WTC11 (cell line): ENCODE measurements around the gene GPR148.

ENCODE experiments used
- ARID4B ChIP-seq: sonication (generic); formaldehyde crosslinking; IDR thresholded peaks from 2 replicates; pipeline ENCODE4 v1.8.0; 2023; ENCODE audit warnings: missing genetic modification reagents, mild to moderate bottlenecking, borderline replicate concordance
- CBFB ChIP-seq: sonication (generic); formaldehyde crosslinking; IDR thresholded peaks from 2 replicates; pipeline ENCODE4 v1.8.1; 2022; ENCODE audit warnings: mild to moderate bottlenecking, low read depth, missing genetic modification reagents
- CREB1 ChIP-seq: sonication (generic); formaldehyde crosslinking; IDR thresholded peaks from 2 replicates; pipeline ENCODE4 v1.8.0; 2023; ENCODE audit warnings: mild to moderate bottlenecking, missing genetic modification reagents
- FOXJ3 ChIP-seq: sonication (generic); formaldehyde crosslinking; IDR thresholded peaks from 2 replicates; pipeline ENCODE4 v1.9.0; 2021; ENCODE audit warnings: missing genetic modification reagents, mild to moderate bottlenecking, borderline replicate concordance
- GABPB1 ChIP-seq: sonication (generic); formaldehyde crosslinking; IDR thresholded peaks from 2 replicates; pipeline ENCODE4 v1.8.1; 2023; ENCODE audit warnings: mild to moderate bottlenecking, missing genetic modification reagents
- NR2C2 ChIP-seq: sonication (generic); formaldehyde crosslinking; IDR thresholded peaks from 2 replicates; pipeline ENCODE4 v1.8.0; 2022; ENCODE audit warnings: mild to moderate bottlenecking, missing genetic modification reagents
- RELA ChIP-seq: sonication (generic); formaldehyde crosslinking; IDR thresholded peaks from 2 replicates; pipeline ENCODE4 v1.8.1; 2022; ENCODE audit warnings: missing genetic modification reagents, mild to moderate bottlenecking, borderline replicate concordance
- USF2 ChIP-seq: sonication (generic); formaldehyde crosslinking; IDR thresholded peaks from 2 replicates; pipeline ENCODE4 v1.8.1; 2023; ENCODE audit warnings: mild to moderate bottlenecking, missing genetic modification reagents, moderate library complexity
- TF ChIP-seq, protein P1 (sequence below): fragments of 200-600 bp; IDR thresholded peaks from 2 replicates; pipeline ENCODE4 v1.8.0; 2022; ENCODE audit warnings: antibody characterized with exemption
- TF ChIP-seq, protein P2 (sequence below): sonication (generic); formaldehyde crosslinking; IDR thresholded peaks from 2 replicates; pipeline ENCODE4 v1.8.0; 2022; ENCODE audit warnings: mild to moderate bottlenecking, missing genetic modification reagents
- TF ChIP-seq, protein P3 (sequence below): sonication (generic); formaldehyde crosslinking; IDR thresholded peaks from 2 replicates; pipeline ENCODE4 v1.8.1; 2022; ENCODE audit warnings: mild to moderate bottlenecking, moderate library complexity, missing genetic modification reagents

GRCh38 chr2:130743278-130743677 lies 14.4 kb downstream of the GPR148 start:
- TF ChIP-seq ARID4B, result no peak
- TF ChIP-seq, protein P1, sequence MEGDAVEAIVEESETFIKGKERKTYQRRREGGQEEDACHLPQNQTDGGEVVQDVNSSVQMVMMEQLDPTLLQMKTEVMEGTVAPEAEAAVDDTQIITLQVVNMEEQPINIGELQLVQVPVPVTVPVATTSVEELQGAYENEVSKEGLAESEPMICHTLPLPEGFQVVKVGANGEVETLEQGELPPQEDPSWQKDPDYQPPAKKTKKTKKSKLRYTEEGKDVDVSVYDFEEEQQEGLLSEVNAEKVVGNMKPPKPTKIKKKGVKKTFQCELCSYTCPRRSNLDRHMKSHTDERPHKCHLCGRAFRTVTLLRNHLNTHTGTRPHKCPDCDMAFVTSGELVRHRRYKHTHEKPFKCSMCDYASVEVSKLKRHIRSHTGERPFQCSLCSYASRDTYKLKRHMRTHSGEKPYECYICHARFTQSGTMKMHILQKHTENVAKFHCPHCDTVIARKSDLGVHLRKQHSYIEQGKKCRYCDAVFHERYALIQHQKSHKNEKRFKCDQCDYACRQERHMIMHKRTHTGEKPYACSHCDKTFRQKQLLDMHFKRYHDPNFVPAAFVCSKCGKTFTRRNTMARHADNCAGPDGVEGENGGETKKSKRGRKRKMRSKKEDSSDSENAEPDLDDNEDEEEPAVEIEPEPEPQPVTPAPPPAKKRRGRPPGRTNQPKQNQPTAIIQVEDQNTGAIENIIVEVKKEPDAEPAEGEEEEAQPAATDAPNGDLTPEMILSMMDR, result no peak
- TF ChIP-seq, protein P2, sequence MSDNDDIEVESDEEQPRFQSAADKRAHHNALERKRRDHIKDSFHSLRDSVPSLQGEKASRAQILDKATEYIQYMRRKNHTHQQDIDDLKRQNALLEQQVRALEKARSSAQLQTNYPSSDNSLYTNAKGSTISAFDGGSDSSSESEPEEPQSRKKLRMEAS (CRISPR knock-in tag), result no peak
- TF ChIP-seq CBFB (CRISPR knock-in tag), result no peak
- TF ChIP-seq CREB1 (CRISPR knock-in tag), result no peak
- TF ChIP-seq FOXJ3 (CRISPR knock-in tag), result no peak
- TF ChIP-seq NR2C2 (CRISPR knock-in tag), result no peak
- TF ChIP-seq, protein P3, sequence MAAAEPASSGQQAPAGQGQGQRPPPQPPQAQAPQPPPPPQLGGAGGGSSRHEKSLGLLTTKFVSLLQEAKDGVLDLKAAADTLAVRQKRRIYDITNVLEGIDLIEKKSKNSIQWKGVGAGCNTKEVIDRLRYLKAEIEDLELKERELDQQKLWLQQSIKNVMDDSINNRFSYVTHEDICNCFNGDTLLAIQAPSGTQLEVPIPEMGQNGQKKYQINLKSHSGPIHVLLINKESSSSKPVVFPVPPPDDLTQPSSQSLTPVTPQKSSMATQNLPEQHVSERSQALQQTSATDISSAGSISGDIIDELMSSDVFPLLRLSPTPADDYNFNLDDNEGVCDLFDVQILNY (CRISPR knock-in tag), result no peak
- no peak for TF ChIP-seq RELA (CRISPR knock-in tag)
- no peak for TF ChIP-seq GABPB1 (CRISPR knock-in tag)
- no peak for TF ChIP-seq USF2 (CRISPR knock-in tag)
